GM04503 (cell line): ENCODE data around the gene TBC1D22A.

ENCODE experiments used
- DNase-seq: peaks from one replicate; pipeline ENCODE4 v3.0.0-alpha.2; 2012; ENCODE audit warnings: low read depth

Gene TBC1D22A

GRCh38 chr22:47059701-47060161 lies 297.3 kb downstream of the TBC1D22A start:
- DNase-seq: no peak

DNA sequence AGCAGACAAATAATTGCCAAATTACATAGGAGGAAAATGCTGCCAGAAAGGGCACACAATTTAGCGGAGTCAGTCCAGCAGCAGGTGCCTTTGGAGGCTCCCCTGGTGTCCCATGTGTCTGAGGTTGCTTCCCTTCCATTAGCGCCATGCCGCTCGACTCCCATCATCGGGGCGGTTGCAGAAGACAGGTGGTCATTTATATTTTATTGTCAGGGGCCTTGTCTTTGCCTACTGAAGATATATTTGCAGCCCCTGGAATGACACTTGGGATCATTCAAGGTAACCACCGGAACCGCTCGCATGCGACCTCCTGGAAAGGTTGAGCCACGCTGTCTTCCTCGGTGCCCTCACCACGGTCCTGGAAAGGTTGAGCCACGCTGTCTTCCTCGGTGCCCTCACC lies 298.3 kb downstream of the TBC1D22A start:
- no peak for DNase-seq

- DNase-seq: no peak
These were observed 298.8 kb downstream of the TBC1D22A start for GRCh38 chr22:47061226-47061625.

- DNase-seq: no peak
These were observed 299.7 kb downstream of the TBC1D22A start for GRCh38 chr22:47062126-47062525.

GRCh38 chr22:47063071-47063509 lies 300.6 kb downstream of the TBC1D22A start:
- DNase-seq: no peak

DNA sequence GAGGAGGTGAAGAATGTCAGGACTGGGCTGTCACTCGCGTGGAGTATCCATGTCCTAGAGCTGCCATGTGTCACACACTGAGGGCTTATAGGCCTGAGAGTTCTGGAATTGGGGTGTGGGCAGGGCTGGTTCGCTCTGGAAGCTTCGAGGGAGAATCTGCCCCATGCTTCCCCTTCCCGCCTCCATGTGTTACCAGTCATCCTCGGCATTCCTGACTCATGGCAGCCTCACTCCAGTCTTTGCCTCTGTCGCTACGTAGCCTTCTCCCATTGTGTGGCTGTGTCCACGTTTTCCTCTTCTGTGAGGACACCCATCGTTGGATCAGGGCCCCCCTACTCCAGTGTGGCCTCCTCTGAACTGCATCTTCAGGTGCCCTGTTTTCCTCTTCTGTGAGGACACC lies 301.2 kb downstream of the TBC1D22A start:
- no peak for DNase-seq

DNA sequence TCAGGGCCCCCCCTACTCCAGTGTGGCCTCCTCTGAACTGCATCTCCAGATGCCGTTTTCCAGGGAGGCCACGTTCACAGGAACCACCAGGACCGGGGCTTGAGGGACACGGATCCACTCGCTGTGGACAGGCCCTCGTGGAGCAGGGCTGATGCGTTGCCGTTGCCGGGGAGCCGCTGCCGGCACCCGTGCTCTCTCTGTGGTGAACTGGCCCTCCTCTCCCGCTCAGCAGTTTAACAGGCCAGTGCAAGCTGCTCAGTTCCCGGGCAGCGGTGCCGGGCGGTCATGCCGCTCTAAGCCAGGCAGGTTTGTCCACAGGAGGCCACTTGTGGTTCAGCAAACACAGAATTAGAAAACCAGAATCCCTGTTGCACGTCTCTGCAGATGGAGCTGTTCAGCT lies 301.6 kb downstream of the TBC1D22A start:
- DNase-seq: no peak

DNA sequence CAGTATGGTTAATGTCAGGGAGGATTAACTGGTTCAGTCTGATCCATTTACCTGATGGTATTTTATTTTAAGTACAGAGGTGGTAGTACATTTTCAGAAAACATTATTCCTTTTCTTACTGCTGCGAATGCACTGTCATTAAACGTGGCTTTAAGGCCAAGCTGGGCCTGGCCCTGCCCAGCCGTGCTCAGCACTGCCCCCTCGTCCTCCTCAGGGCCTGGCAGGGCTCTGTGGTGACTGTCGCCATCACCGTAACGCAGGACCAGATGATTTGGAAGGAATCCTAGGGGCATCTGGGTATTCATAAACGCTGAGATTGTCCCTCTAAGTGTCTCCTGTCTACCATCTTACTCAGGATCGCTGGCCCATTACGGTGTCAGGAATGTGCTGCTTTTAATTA lies 302.0 kb downstream of the TBC1D22A start:
- no peak for DNase-seq

DNA sequence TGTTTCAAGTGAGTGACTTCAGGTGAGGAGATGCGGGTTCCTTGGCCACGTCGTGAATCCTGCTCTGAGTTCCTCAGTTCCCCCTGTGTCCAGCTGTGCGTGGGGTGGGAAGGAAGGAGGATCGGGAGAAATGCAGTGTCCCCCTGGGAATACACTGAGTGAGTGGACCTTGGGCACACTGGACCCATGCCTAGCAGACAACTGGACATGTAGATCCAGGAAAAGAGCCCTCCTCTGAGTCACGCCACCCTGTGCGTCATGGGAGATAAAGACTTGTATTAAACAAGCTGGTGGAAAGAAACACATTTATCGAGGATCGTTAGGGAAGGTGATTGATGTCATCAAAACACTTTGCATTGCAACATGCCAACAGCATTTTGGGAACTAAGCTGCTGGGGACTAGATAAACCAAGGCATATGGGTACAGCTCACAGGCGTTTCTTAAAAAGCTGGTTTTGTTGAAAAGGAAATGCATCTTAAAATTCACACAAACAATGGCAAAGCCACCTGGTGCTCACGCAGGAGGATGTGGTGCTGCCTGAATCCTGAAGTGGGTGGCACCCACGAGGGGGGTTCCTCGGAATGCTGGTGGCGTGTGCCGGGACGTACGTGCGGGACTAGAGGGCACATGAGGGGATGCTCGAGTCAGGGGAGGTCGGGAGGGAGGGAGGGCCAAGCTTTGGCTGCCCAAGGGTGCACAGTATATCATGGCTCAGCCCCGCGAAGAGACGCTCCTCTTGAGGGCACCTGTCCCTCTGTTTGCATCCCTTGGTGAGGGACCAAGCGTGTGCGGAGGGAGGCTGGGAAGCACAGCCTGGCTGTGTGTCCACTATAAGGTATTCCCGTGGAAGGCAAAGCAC lies 303.5 kb downstream of the TBC1D22A start:
- DNase-seq: no peak

DNA sequence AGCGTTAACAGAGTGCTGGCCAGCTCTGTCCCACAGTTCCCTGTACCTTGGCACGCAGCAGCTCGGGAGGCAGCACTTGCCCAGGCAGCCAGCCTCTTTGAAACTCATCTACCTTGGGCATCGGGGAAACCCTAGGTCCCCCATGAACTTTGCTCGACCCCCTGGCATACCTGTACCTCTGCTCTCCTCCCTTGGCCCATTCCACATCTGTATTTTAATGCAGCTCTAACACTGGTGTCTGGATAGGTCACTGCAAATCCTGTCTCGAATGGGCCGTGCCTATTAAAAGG lies 304.1 kb downstream of the TBC1D22A start:
- no peak for DNase-seq

DNA sequence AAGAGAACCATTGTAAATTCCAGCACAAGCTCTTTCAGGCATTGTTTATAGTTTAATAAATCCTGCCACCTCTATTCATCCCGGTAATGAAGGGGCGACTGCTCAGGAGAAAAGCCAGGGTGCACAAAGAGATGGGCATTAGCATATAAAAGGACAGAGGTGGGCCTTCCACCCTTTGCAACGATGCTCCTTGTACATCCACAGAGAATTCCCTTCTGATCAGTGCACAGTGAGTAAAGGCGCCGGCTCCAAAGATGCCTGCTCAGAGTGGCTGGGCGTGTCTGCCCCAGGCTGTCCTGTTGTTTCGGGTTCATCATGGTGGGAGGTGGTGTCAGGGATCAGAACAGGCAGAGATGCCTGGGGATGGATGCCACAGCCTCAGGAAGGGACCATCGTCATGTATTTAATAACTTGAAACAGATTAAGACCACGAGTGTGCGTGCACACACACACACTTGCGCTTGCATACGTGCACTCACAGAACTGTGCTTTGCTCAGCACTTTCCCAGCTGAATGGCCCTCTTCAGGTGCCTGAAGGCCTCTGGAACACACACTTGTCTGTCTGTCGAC lies 305.0 kb downstream of the TBC1D22A start:
- DNase-seq: no peak

DNA sequence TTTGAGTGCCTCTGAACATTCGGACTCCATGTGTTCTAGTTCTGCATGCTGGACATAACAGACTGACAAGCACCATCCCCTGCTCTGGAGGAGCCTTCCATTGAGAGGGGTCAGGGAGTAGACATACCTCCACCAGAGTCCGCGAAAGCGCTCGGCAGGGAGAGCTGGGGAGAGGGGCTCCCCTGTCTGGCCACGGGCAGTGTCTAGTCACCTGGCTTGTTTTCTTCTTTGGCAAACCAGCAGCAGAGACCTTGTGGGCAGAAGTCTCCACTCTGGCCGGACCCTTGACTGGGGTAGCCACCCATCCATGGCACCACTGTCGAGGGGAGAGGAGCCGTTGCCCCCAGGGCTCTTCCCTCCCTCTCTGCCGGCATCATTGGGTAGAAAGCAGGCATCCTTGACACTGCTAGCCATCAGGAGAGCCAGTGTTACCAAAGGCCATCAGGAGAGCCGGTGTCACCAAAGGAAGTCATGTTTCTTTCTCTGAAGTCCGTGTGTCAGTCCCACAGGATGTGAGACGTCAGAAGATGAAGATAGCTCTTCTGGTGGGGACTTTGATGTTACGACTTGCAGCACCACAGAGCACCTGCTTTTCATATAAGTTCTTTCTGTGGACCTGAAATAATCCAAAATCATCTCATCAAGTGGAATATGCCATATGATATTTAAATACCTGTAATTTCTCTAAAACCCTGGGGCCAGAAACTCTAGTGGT lies 305.6 kb downstream of the TBC1D22A start:
- no peak for DNase-seq

DNA sequence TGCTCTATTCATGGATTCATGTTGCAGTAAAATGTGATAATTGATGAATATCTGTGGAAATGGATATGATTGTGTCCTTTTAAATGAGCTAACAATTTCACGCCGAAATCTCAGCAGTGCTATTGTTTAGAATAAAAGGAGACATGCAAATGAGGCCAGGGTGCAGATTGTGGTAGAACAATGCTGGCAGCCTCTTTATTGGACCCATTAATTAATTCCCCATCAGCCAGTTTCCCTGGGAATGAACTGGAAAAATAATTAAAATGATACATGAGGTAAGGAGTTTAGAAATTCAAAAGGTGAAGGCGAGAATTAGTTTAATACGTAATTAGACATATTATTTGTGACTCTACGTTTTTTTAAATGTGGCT lies 306.2 kb downstream of the TBC1D22A start:
- no peak for DNase-seq

DNA sequence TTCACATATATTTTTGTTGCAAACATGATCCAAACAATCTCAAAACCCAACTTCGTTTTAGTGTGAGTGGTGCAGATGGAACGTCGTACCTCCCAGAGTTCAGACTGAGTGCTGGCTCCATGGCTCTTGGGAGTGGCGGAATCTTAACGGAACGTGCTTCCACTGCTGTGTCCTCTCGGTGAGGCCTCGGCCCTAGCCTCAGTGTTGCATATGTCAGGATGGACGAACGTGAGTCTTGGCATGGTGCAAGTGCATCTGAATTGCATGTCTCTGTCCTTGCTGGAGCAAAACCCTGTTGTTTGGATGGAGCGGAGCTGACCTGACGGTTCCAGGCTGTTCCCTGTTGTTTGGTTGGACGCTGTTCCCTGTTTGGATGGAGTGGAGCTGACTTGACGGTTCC lies 306.8 kb downstream of the TBC1D22A start:
- no peak for DNase-seq

- DNase-seq: no peak
These were observed 308.8 kb downstream of the TBC1D22A start for GRCh38 chr22:47071078-47071806.

GRCh38 chr22:47071807-47072641 lies 309.6 kb downstream of the TBC1D22A start:
- no peak for DNase-seq

- DNase-seq: no peak
These were observed 310.2 kb downstream of the TBC1D22A start for GRCh38 chr22:47072642-47072967.

DNA sequence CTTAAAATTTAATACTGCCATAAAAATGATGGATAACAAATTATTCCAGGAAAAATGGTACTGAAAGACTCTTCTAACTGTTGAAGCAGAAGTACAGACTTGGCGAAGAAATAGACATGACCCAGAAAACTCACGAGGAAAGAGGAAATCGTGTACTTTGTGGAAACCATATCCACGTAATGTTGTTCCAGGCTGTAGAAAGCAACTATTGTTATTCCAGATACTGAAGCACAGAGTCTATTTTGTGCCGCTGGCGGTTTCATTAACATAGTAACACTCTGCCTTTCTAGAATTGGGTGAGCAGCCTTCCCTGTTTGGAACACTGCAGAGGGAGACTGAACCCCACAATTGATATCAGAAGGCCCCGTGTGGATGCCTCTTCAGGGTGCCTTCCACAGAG lies 310.6 kb downstream of the TBC1D22A start:
- DNase-seq: no peak

- DNase-seq: no peak
These were observed 311.7 kb downstream of the TBC1D22A start for GRCh38 chr22:47074105-47074504.

DNA sequence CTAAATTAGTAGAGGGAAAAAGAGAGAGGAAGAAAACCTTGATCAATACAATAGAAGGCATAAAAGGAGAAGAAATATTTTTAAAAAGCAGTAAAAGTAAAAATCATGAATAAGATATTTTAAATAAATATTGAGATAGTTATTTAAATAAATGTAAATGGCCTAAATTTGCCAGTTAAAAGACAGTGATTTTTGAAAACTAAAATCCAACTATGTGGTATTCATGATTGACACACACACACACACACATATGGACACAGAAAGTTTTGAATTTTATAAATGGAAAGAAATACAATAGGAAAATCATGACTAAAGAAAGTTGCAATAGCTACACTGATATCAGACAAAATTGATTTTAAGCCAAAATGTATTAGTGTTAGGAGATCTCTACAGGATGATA lies 313.1 kb downstream of the TBC1D22A start:
- DNase-seq: no peak

DNA sequence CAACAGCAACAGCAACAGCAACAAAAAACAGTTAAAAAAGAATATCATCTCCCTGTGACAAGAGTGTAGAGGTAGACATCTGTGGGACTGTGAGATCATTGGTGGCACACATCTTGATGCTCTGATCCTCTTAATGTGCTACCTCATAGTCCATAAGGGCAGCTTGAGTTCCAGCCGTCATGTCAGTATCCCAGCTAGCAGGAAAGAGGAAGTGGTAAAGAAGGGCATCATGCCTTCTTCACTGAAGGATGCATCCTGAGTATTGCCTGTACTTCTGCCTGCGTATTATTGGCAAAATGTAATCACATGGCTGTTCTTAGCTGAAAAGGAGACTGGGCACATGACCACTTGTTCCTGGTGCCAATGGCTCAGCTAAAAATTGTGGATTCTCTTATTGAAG lies 314.3 kb downstream of the TBC1D22A start:
- DNase-seq: no peak

- no peak for DNase-seq
These were observed 317.6 kb downstream of the TBC1D22A start for GRCh38 chr22:47080100-47080499.
